IMR-90 (cell line): ENCODE data around the gene PTN. TPM values are rescaled to one million over a fixed set of nuclear protein-coding genes. Genes with fewer than 3 reads are reported as not detected.

ENCODE experiments used
- ATAC-seq: fragments of 200-7000 bp; cut with Tn5 transposase; 2 replicates; pipeline ENCODE4 v1.9.1; 2020; ENCODE audit warnings: low read depth, mild to moderate bottlenecking, moderate library complexity
- BruUV-seq: library from RNA; stranded (reverse); fragments of 400-500 nt; replicated peaks from 2 replicates; lab custom pipeline; 2021; lab: Mats Ljungman, UMichigan
- CTCF ChIA-PET: fragments of 300-600 bp; formaldehyde crosslinking; extraction: SDS; loops from one replicate; lab custom pipeline; 2021; ENCODE audit warnings: antibody characterized with exemption; lab: Yijun Ruan, JAX
- POLR2A ChIA-PET: fragments of 300-600 bp; sonication (Branson Sonifier 250); formaldehyde crosslinking; loops from one replicate; lab custom pipeline; 2022; ENCODE audit warnings: antibody characterized with exemption; ENCODE audit not compliant: unreplicated experiment; lab: Charles Lee
- DNase-seq: peaks from one replicate; pipeline ENCODE4 v3.0.0; 2013
- H2AFZ ChIP-seq: replicated peaks from 2 replicates; pipeline ENCODE3; 2013; ENCODE audit warnings: low read length, mild to moderate bottlenecking; ENCODE audit not compliant: poor library complexity
- H2AK5ac ChIP-seq: 2 replicates; pipeline ENCODE4 v1.6.1; 2013; ENCODE audit warnings: low read depth, low read length, inconsistent platforms
- H2AK9ac ChIP-seq: replicated peaks from 2 replicates; pipeline ENCODE3; 2013; ENCODE audit warnings: mild to moderate bottlenecking, low read depth, low read length, moderate library complexity; ENCODE audit not compliant: poor library complexity
- H2BK120ac ChIP-seq: 2 replicates; pipeline ENCODE4 v1.6.1; 2013; ENCODE audit warnings: low read depth, low read length, inconsistent platforms
- H2BK15ac ChIP-seq: 3 replicates; pipeline ENCODE4 v1.6.1; 2013; ENCODE audit warnings: low read depth, low read length, inconsistent platforms
- H2BK20ac ChIP-seq: 2 replicates; pipeline ENCODE4 v1.6.1; 2013; ENCODE audit warnings: low read depth, mild to moderate bottlenecking, inconsistent platforms, low read length, moderate library complexity
- H2BK5ac ChIP-seq: 2 replicates; pipeline ENCODE4 v1.6.1; 2013; ENCODE audit warnings: mild to moderate bottlenecking, low read depth, low read length, inconsistent platforms; ENCODE audit not compliant: poor library complexity, severe bottlenecking
- H3K14ac ChIP-seq: replicated peaks from 2 replicates; pipeline ENCODE4 v1.6.1; 2013; ENCODE audit warnings: low read depth, low read length, inconsistent platforms
- H3K18ac ChIP-seq: 2 replicates; pipeline ENCODE4 v1.6.1; 2013; ENCODE audit warnings: low read depth, low read length, control low read depth
- H3K23ac ChIP-seq: 2 replicates; pipeline ENCODE4 v1.6.1; 2013; ENCODE audit warnings: low read depth, low read length, inconsistent platforms
- H3K27ac ChIP-seq: 2 replicates; pipeline ENCODE4 v1.5.1; 2013; ENCODE audit warnings: mild to moderate bottlenecking, control low read depth, low read length; ENCODE audit not compliant: insufficient read depth
- H3K27me3 ChIP-seq: 2 replicates; pipeline ENCODE4 v1.6.1; 2013; ENCODE audit warnings: low read length; ENCODE audit not compliant: control insufficient read depth, insufficient read depth
- H3K36me3 ChIP-seq: 2 replicates; pipeline ENCODE4 v1.6.1; 2013; ENCODE audit warnings: low read length, mixed read lengths; ENCODE audit not compliant: control insufficient read depth, insufficient read depth
- H3K4ac ChIP-seq: 2 replicates; pipeline ENCODE4 v1.6.1; 2013; ENCODE audit warnings: low read depth, low read length, inconsistent platforms
- H3K4me1 ChIP-seq: 2 replicates; pipeline ENCODE4 v1.6.1; 2013; ENCODE audit warnings: low read length, mixed read lengths; ENCODE audit not compliant: control insufficient read depth, insufficient read depth
- H3K4me2 ChIP-seq: 2 replicates; pipeline ENCODE4 v1.6.1; 2013; ENCODE audit warnings: low read depth, mild to moderate bottlenecking, control low read depth, low read length, moderate library complexity
- H3K4me3 ChIP-seq: 2 replicates; pipeline ENCODE4 v1.5.1; 2013; ENCODE audit warnings: low read depth, mild to moderate bottlenecking, control low read depth, low read length, moderate library complexity; ENCODE audit not compliant: insufficient read depth
- H3K56ac ChIP-seq: 2 replicates; pipeline ENCODE4 v1.6.1; 2013; ENCODE audit warnings: low read length, inconsistent platforms; ENCODE audit not compliant: insufficient read depth; ENCODE audit errors: extremely low read depth
- H3K79me1 ChIP-seq, 2 experiments: 2 replicates each; pipeline ENCODE4 v1.6.1; 2013; ENCODE audit warnings: low read length in 2 of 2, inconsistent platforms in 1 of 2, low read depth in 1 of 2
- H3K9ac ChIP-seq: 2 replicates; pipeline ENCODE4 v1.6.1; 2013; ENCODE audit warnings: low read depth, low read length, control low read depth
- H3K9me1 ChIP-seq: 2 replicates; pipeline ENCODE4 v1.6.1; 2013; ENCODE audit warnings: low read length, inconsistent platforms; ENCODE audit not compliant: insufficient read depth
- H3K9me3 ChIP-seq: 2 replicates; pipeline ENCODE4 v1.6.1; 2013; ENCODE audit warnings: low read length; ENCODE audit not compliant: control insufficient read depth, insufficient read depth
- H4K20me1 ChIP-seq: 2 replicates; pipeline ENCODE4 v1.6.1; 2013; ENCODE audit warnings: low read length, inconsistent platforms; ENCODE audit not compliant: insufficient read depth
- H4K5ac ChIP-seq: 2 replicates; pipeline ENCODE4 v1.6.1; 2013; ENCODE audit warnings: mild to moderate bottlenecking, low read depth, low read length, control low read depth
- H4K8ac ChIP-seq, 2 experiments: 2 replicates each; pipeline ENCODE4 v1.6.1; 2013; ENCODE audit warnings: low read depth in 2 of 2, low read length in 2 of 2, control low read depth in 1 of 2, inconsistent platforms in 1 of 2
- H4K91ac ChIP-seq: 2 replicates; pipeline ENCODE4 v1.6.1; 2013; ENCODE audit warnings: low read depth, low read length, inconsistent platforms; ENCODE audit not compliant: insufficient read depth
- BHLHE40 ChIP-seq: fragments of 150-350 bp; IDR thresholded peaks from 2 replicates; pipeline ENCODE4 v1.6.1; 2016; ENCODE audit warnings: mild to moderate bottlenecking, low read depth, low read length
- CHD1 ChIP-seq: IDR thresholded peaks from 2 replicates; pipeline ENCODE4 v1.6.1; 2012; ENCODE audit warnings: low read depth, low read length, improper control_type of control experiment
- FOS ChIP-seq: fragments of 150-350 bp; IDR thresholded peaks from 2 replicates; pipeline ENCODE4 v1.6.1; 2016; ENCODE audit warnings: low read depth, low read length
- MAFK ChIP-seq: IDR thresholded peaks from 2 replicates; pipeline ENCODE4 v1.6.1; 2012; ENCODE audit warnings: low read depth, low read length, improper control_type of control experiment
- MAZ ChIP-seq: IDR thresholded peaks from 2 replicates; pipeline ENCODE4 v1.6.1; 2012; ENCODE audit warnings: low read depth, mild to moderate bottlenecking, low read length, improper control_type of control experiment, moderate library complexity, borderline replicate concordance
- MXI1 ChIP-seq: IDR thresholded peaks from 2 replicates; pipeline ENCODE4 v1.6.1; 2012; ENCODE audit warnings: low read depth, mild to moderate bottlenecking, low read length, moderate library complexity, borderline replicate concordance
- NFE2L2 ChIP-seq: fragments of 150-350 bp; IDR thresholded peaks from 2 replicates; pipeline ENCODE4 v1.6.1; 2016; ENCODE audit warnings: low read depth, mild to moderate bottlenecking, low read length
- POLR2A ChIP-seq: IDR thresholded peaks from 2 replicates; pipeline ENCODE4 v1.6.1; 2012; ENCODE audit warnings: mild to moderate bottlenecking, low read depth, low read length
- RAD21 ChIP-seq: IDR thresholded peaks from 2 replicates; pipeline ENCODE4 v1.6.1; 2012; ENCODE audit warnings: low read length, improper control_type of control experiment
- RCOR1 ChIP-seq: IDR thresholded peaks from 2 replicates; pipeline ENCODE4 v1.6.1; 2012; ENCODE audit warnings: mild to moderate bottlenecking, low read length, improper control_type of control experiment; ENCODE audit not compliant: insufficient replicate concordance
- RFX5 ChIP-seq: IDR thresholded peaks from 2 replicates; pipeline ENCODE4 v1.8.0; 2012; ENCODE audit warnings: low read depth, mild to moderate bottlenecking, low read length, moderate library complexity
- dilution Hi-C: fragments of 300-500 bp; cut with HindIII; formaldehyde crosslinking; loops from one replicate; pipeline ENCODE4 v1.14.3; 2018; ENCODE audit warnings: low sequenced_read_pairs; ENCODE audit not compliant: unreplicated experiment
- in situ Hi-C: fragments of 300-500 bp; cut with MboI; formaldehyde crosslinking; loops from 3 replicates; pipeline ENCODE4 v1.14.3; 2019; ENCODE audit warnings: low sequenced_read_pairs, inconsistent platforms, mixed read lengths
- intact Hi-C: fragments of 100-400 bp; cut with micrococcal nuclease; formaldehyde crosslinking; loops from 2 replicates; pipeline ENCODE4 v1.10.0; 2022
- polyA plus RNA-seq, 3 experiments: library from polyadenylated mRNA; depleted of rRNA; stranded (reverse); fragments of >200 nt; gene quantifications; 2 replicates each; pipeline ENCODE4 v1.2.3, GENCODE V29; 2012; ENCODE audit warnings: low replicate concordance in 1 of 3
- total RNA-seq: library from RNA; depleted of rRNA; stranded (reverse); fragments of >200 nt; gene quantifications from 2 replicates; pipeline ENCODE4 v1.2.3, GENCODE V29; 2012
- TF ChIP-seq, protein P1 (sequence below): fragments of 150-350 bp; IDR thresholded peaks from 2 replicates; pipeline ENCODE4 v1.6.1; 2017; ENCODE audit warnings: mild to moderate bottlenecking, antibody characterized with exemption, low read length, low read depth
- TF ChIP-seq, protein P2 (sequence below): conservative IDR thresholded peaks from 2 replicates; pipeline ENCODE4 v1.5.1; 2012; ENCODE audit warnings: mild to moderate bottlenecking, low read depth, low read length, improper control_type of control experiment
- TF ChIP-seq, protein P3 (sequence below): fragments of 150-350 bp; IDR thresholded peaks from 2 replicates; pipeline ENCODE4 v1.6.1; 2016; ENCODE audit warnings: low read depth, mild to moderate bottlenecking, low read length, moderate library complexity, borderline replicate concordance

Gene PTN
- total and polyA plus RNA-seq, 2 of the 4 experiments (the other 2 are of a cell fraction): 61.7 to 186 TPM

GRCh38 chr7:137354961-137355360 is 11.4 kb upstream of the PTN start:
- ChIA-PET POLR2A (no interaction called here), CTCF (interaction anchor here (1.3 kb wide), 1 partner anchor 24 kb away, joined by 4 read pairs; no protein-coding TSS in a partner anchor)
- no peak overlapping the region for H2BK5ac ChIP-seq
- no peak for DNase-seq
- no peak overlapping the region for H3K27ac ChIP-seq
- peaks cover 8% of the 10 kb centered on the region for H3K9me3 ChIP-seq
- no peaks in the 10 kb centered on the region for H3K36me3 ChIP-seq
- no peak overlapping the region for H3K9ac ChIP-seq
- no peak overlapping the region for H4K91ac ChIP-seq
- H3K4ac ChIP-seq: no peak overlapping the region
- no peak overlapping the region for H2BK20ac ChIP-seq
- no peak overlapping the region for H2BK15ac ChIP-seq
- no peak overlapping the region for H3K18ac ChIP-seq
- no peaks in the 10 kb centered on the region for H3K27me3 ChIP-seq
- dilution Hi-C loops: no loop called here
- H4K8ac ChIP-seq: no peak overlapping the region
- peaks cover 3% of the 10 kb centered on the region for H3K4me1 ChIP-seq
- in situ Hi-C loops: no loop called here
- H3K4me3 ChIP-seq: no peak overlapping the region
- no peak overlapping the region for H4K5ac ChIP-seq
- no peak for ATAC-seq
- no peak overlapping the region for H3K14ac ChIP-seq
- intact Hi-C loops: no loop called here
- no peak overlapping the region for H2AK9ac ChIP-seq
- TF ChIP-seq MAFK (no peak), CHD1 (no peak), RFX5 (no peak), RCOR1 (no peak), RAD21 (no peak), MXI1 (no peak), NFE2L2 (no peak), FOS (no peak), MAZ (no peak), BHLHE40 (no peak), POLR2A (no peak)
- TF ChIP-seq, protein P1, sequence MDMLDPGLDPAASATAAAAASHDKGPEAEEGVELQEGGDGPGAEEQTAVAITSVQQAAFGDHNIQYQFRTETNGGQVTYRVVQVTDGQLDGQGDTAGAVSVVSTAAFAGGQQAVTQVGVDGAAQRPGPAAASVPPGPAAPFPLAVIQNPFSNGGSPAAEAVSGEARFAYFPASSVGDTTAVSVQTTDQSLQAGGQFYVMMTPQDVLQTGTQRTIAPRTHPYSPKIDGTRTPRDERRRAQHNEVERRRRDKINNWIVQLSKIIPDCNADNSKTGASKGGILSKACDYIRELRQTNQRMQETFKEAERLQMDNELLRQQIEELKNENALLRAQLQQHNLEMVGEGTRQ: no peak
- TF ChIP-seq, protein P2, sequence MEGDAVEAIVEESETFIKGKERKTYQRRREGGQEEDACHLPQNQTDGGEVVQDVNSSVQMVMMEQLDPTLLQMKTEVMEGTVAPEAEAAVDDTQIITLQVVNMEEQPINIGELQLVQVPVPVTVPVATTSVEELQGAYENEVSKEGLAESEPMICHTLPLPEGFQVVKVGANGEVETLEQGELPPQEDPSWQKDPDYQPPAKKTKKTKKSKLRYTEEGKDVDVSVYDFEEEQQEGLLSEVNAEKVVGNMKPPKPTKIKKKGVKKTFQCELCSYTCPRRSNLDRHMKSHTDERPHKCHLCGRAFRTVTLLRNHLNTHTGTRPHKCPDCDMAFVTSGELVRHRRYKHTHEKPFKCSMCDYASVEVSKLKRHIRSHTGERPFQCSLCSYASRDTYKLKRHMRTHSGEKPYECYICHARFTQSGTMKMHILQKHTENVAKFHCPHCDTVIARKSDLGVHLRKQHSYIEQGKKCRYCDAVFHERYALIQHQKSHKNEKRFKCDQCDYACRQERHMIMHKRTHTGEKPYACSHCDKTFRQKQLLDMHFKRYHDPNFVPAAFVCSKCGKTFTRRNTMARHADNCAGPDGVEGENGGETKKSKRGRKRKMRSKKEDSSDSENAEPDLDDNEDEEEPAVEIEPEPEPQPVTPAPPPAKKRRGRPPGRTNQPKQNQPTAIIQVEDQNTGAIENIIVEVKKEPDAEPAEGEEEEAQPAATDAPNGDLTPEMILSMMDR: no peak
- TF ChIP-seq, protein P3, sequence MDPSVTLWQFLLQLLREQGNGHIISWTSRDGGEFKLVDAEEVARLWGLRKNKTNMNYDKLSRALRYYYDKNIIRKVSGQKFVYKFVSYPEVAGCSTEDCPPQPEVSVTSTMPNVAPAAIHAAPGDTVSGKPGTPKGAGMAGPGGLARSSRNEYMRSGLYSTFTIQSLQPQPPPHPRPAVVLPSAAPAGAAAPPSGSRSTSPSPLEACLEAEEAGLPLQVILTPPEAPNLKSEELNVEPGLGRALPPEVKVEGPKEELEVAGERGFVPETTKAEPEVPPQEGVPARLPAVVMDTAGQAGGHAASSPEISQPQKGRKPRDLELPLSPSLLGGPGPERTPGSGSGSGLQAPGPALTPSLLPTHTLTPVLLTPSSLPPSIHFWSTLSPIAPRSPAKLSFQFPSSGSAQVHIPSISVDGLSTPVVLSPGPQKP: no peak
- no peaks in the 10 kb centered on the region for H4K20me1 ChIP-seq
- H3K56ac ChIP-seq: no peak overlapping the region
- no peaks in the 10 kb centered on the region for H3K79me1 ChIP-seq
- no peaks in the 10 kb centered on the region for H3K9me1 ChIP-seq
- no peak overlapping the region for H2BK120ac ChIP-seq
- no TSS peak for BruUV-seq
- H3K23ac ChIP-seq: no peak overlapping the region
- H2AFZ ChIP-seq: no peak overlapping the region
- H2AK5ac ChIP-seq: no peak overlapping the region
- no peak overlapping the region for H3K4me2 ChIP-seq
